ENCODE results near the gene NUDT8.

DNA sequence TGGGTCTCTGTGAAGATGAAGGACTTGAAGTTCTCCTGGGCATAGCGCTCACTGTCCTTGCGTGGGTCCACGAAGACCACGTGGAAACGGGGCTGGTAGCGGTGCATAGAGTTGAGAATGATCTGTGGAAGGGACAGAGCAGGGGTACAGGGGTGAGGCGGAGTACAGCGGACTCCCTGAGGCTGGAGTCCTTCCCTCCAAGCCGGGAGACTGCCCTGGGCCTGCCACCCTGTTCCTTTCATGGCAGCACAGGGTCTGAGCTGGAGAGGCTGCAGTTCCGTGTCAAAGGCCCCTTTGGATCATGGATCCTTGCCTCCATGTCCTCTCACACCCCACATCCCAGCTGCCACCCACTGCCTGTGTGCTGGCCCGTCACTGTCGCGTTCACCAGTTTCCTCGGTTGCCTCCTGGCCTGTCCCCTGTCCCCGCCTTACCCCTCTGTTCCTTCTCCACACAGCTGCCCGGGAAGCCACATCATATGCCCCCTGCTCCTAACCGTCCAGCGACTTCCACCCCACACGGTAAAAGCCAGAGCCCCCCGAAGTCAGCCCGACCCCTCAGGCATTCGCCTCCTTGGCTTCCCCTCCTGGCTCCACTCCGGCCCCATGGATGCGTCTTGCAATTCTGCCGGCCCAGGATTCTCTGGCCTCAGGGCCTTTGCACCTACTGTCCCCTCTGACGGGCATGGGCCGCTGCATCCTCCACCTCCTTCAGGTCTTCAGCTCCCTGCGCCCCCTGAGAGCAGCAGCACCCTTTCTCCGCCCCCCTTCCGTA is 3.4 kb upstream of the NUDT8 start:
- TF ChIP-seq POLR2A (IDR thresholded peaks at IDR 0.05), result no peak
- TF ChIP-seq, protein P1, sequence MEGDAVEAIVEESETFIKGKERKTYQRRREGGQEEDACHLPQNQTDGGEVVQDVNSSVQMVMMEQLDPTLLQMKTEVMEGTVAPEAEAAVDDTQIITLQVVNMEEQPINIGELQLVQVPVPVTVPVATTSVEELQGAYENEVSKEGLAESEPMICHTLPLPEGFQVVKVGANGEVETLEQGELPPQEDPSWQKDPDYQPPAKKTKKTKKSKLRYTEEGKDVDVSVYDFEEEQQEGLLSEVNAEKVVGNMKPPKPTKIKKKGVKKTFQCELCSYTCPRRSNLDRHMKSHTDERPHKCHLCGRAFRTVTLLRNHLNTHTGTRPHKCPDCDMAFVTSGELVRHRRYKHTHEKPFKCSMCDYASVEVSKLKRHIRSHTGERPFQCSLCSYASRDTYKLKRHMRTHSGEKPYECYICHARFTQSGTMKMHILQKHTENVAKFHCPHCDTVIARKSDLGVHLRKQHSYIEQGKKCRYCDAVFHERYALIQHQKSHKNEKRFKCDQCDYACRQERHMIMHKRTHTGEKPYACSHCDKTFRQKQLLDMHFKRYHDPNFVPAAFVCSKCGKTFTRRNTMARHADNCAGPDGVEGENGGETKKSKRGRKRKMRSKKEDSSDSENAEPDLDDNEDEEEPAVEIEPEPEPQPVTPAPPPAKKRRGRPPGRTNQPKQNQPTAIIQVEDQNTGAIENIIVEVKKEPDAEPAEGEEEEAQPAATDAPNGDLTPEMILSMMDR (IDR thresholded peaks at IDR 0.05), result no peak
